Nephron (organoid): ENCODE results near the gene TMEM179.

Source experiments
- H3K27ac Mint-ChIP-seq, 3 experiments: 2 replicates each; pipeline ENCODE4 v1.8.0; 2020; ENCODE audit warnings: mixed read lengths in 3 of 3, mild to moderate bottlenecking in 2 of 3, moderate library complexity in 1 of 3
- H3K27me3 Mint-ChIP-seq: 2 replicates; pipeline ENCODE4 v1.8.0; 2021; ENCODE audit warnings: low read depth, mild to moderate bottlenecking, moderate library complexity, mixed read lengths
- H3K36me3 Mint-ChIP-seq: 2 replicates; pipeline ENCODE4 v1.8.0; 2020; ENCODE audit warnings: low read depth, mixed read lengths
- H3K4me1 Mint-ChIP-seq: 2 replicates; pipeline ENCODE4 v1.8.0; 2020; ENCODE audit warnings: mixed read lengths
- H3K4me3 Mint-ChIP-seq, 3 experiments: 2 replicates each; pipeline ENCODE4 v1.8.0; 2020; ENCODE audit warnings: mild to moderate bottlenecking in 3 of 3, mixed read lengths in 3 of 3, moderate library complexity in 2 of 3
- H3K9me3 Mint-ChIP-seq: 2 replicates; pipeline ENCODE4 v1.8.0; 2020; ENCODE audit warnings: mixed read lengths
- CTCF ChIP-seq, 3 experiments: fragments of 200-600 bp; sonication (generic); IDR thresholded peaks; one replicate each; pipeline ENCODE4 v1.5.0; 2021; ENCODE audit warnings: antibody characterized with exemption in 3 of 3; ENCODE audit not compliant: unreplicated experiment in 3 of 3

Gene TMEM179

GRCh38 chr14:104614126-104614812, 9.7 kb upstream of the TMEM179 start:
- H3K9me3 Mint-ChIP-seq = peaks cover 5% of the 10 kb centered on the region
- peaks cover 60% of the 10 kb centered on the region for H3K27me3 Mint-ChIP-seq
- no peaks in the 10 kb centered on the region for H3K4me1 Mint-ChIP-seq
- no peaks in the 10 kb centered on the region for H3K36me3 Mint-ChIP-seq
- no peak overlapping the region for H3K4me3 Mint-ChIP-seq
- H3K27ac Mint-ChIP-seq = no peak overlapping the region
- TF ChIP-seq CTCF (IDR thresholded peaks at IDR 0.05; ENCODE audit: unreplicated experiment in 3 of 3) = no peak

GRCh38 chr14:104611881-104612280, 7.3 kb upstream of the TMEM179 start:
- no peaks in the 10 kb centered on the region for H3K4me1 Mint-ChIP-seq
- peaks cover 2% of the 10 kb centered on the region for H3K9me3 Mint-ChIP-seq
- H3K36me3 Mint-ChIP-seq = no peaks in the 10 kb centered on the region

GRCh38 chr14:104610749-104611310, 6.3 kb upstream of the TMEM179 start:
- Mint-ChIP-seq H3K27ac (no peak overlapping the region), H3K9me3 (peaks cover 3% of the 10 kb centered on the region), H3K4me1 (no peaks in the 10 kb centered on the region), H3K36me3 (no peaks in the 10 kb centered on the region), H3K4me3 (no peak overlapping the region), H3K27me3 (peaks cover 69% of the 10 kb centered on the region)
- TF ChIP-seq CTCF (IDR thresholded peaks at IDR 0.05; ENCODE audit: unreplicated experiment in 3 of 3) = no peak

More at GRCh38 chr14:104611881-104612280, 7.3 kb upstream of the TMEM179 start:
- Mint-ChIP-seq H3K27ac (no peak overlapping the region), H3K4me3 (no peak overlapping the region), H3K27me3 (peaks cover 64% of the 10 kb centered on the region)
- TF ChIP-seq CTCF (IDR thresholded peaks at IDR 0.05; ENCODE audit: unreplicated experiment in 3 of 3) = no peak

GRCh38 chr14:104609666-104610065, 5.1 kb upstream of the TMEM179 start:
- peaks cover 79% of the 10 kb centered on the region for H3K27me3 Mint-ChIP-seq
- no peaks in the 10 kb centered on the region for H3K4me1 Mint-ChIP-seq
- no peaks in the 10 kb centered on the region for H3K36me3 Mint-ChIP-seq
- H3K9me3 Mint-ChIP-seq = peaks cover 3% of the 10 kb centered on the region
- H3K27ac Mint-ChIP-seq = no peak overlapping the region
- TF ChIP-seq CTCF (IDR thresholded peaks at IDR 0.05; ENCODE audit: unreplicated experiment in 3 of 3) = no peak
- no peak overlapping the region for H3K4me3 Mint-ChIP-seq

GRCh38 chr14:104603711-104604401, 716 bp downstream of the TMEM179 start:
- Mint-ChIP-seq H3K36me3 (no peaks in the 10 kb centered on the region), H3K4me3 (peak overlapping the region; percentile 63 to 78 (median 71)), H3K27ac (no peak overlapping the region), H3K4me1 (peaks cover 6% of the 10 kb centered on the region), H3K9me3 (peaks cover 3% of the 10 kb centered on the region), H3K27me3 (peaks cover 78% of the 10 kb centered on the region)
- TF ChIP-seq CTCF (IDR thresholded peaks at IDR 0.05; ENCODE audit: unreplicated experiment in 3 of 3) = no peak
